Measurements from ENCODE around the gene GADD45B. TPM values are rescaled to one million over a fixed set of nuclear protein-coding genes. Genes with fewer than 3 reads are reported as not detected.
"Not testable (repeated sequence)": the region's sequence is repeated elsewhere in the genome, so short reads cannot be mapped to it uniquely, and the experiment has no call there.

GADD45B gene
- total RNA-seq, 1 experiment from 2014 or later, result 23.8 TPM

GRCh38 chr19:2491130-2491801 lies 15.3 kb downstream of the GADD45B start:
- ChIA-PET CTCF (no interaction called here), POLR2A (interaction anchor here (1.0 kb wide), 1 partner anchor 15 kb away, joined by 3 read pairs; the partner anchor contains the start of gene GADD45B)
- intact Hi-C loops (cut with micrococcal nuclease; ENCODE audit: unreplicated experiment), result no loop called here
- H3K9me3 Mint-ChIP-seq (ENCODE audit: unreplicated experiment), result no peaks in the 10 kb centered on the region
- no peaks in the 10 kb centered on the region for H3K27me3 Mint-ChIP-seq (ENCODE audit: insufficient read depth, unreplicated experiment)
- peaks cover 9% of the 10 kb centered on the region for H3K4me1 Mint-ChIP-seq (ENCODE audit: low read depth, unreplicated experiment)
- no peaks in the 10 kb centered on the region for H3K27me3 ChIP-seq (replicated peaks; ENCODE audit: control insufficient read depth, insufficient read depth, low read length)
- H3K4me3 ChIP-seq (ENCODE audit: low read depth, low read length), result no peak overlapping the region
- no TSS peak for BruUV-seq (replicated peaks)
- no peaks in the 10 kb centered on the region for H3K9me3 ChIP-seq
- H3K4me1 ChIP-seq, result peaks cover 29% of the 10 kb centered on the region
- peaks cover 5% of the 10 kb centered on the region for H3K36me3 Mint-ChIP-seq (ENCODE audit: insufficient read depth, unreplicated experiment)
- peak overlapping the region; percentile 35 for H3K27ac Mint-ChIP-seq (ENCODE audit: unreplicated experiment)
- DNase-seq, result no peak
- TF ChIP-seq CTCF (IDR thresholded peaks at IDR 0.05; ENCODE audit: insufficient read depth in 1 of 2, low read depth in 1 of 2, low read length in 1 of 2, severe bottlenecking in 1 of 2, unreplicated experiment in 1 of 2), result no peak
- H3K36me3 ChIP-seq (ENCODE audit: control insufficient read depth, insufficient read depth, low read length), result no peaks in the 10 kb centered on the region
- no peak overlapping the region for H3K4me3 Mint-ChIP-seq (ENCODE audit: unreplicated experiment)

- CTCF ChIA-PET, result no interaction called here
- H3K4me1 Mint-ChIP-seq (ENCODE audit: low read depth, unreplicated experiment), result peaks cover 9% of the 10 kb centered on the region
- H3K4me1 ChIP-seq, result peaks cover 29% of the 10 kb centered on the region
- no TSS peak for BruUV-seq (replicated peaks)
- intact Hi-C loops (cut with micrococcal nuclease; ENCODE audit: unreplicated experiment), result no loop called here
- H3K9me3 Mint-ChIP-seq (ENCODE audit: unreplicated experiment), result no peaks in the 10 kb centered on the region
- H3K27me3 Mint-ChIP-seq (ENCODE audit: insufficient read depth, unreplicated experiment), result no peaks in the 10 kb centered on the region
- no peak overlapping the region for H3K4me3 Mint-ChIP-seq (ENCODE audit: unreplicated experiment)
- H3K36me3 Mint-ChIP-seq (ENCODE audit: insufficient read depth, unreplicated experiment), result peaks cover 5% of the 10 kb centered on the region
- POLR2A ChIA-PET, result interaction anchor here (3.2 kb wide), 1 partner anchor 17 kb away, joined by 15 read pairs; the partner anchor contains the start of gene GADD45B
- no peaks in the 10 kb centered on the region for H3K27me3 ChIP-seq (replicated peaks; ENCODE audit: control insufficient read depth, insufficient read depth, low read length)
- DNase-seq, result no peak
- no peaks in the 10 kb centered on the region for H3K9me3 ChIP-seq
- H3K27ac Mint-ChIP-seq (ENCODE audit: unreplicated experiment), result peak overlapping the region; percentile 45
- H3K36me3 ChIP-seq (ENCODE audit: control insufficient read depth, insufficient read depth, low read length), result no peaks in the 10 kb centered on the region
- TF ChIP-seq CTCF (IDR thresholded peaks at IDR 0.05; ENCODE audit: insufficient read depth in 1 of 2, low read depth in 1 of 2, low read length in 1 of 2, severe bottlenecking in 1 of 2, unreplicated experiment in 1 of 2), result no peak
- no peak overlapping the region for H3K4me3 ChIP-seq (ENCODE audit: low read depth, low read length)
These were observed 16.9 kb downstream of the GADD45B start for GRCh38 chr19:2492870-2493269.

GRCh38 chr19:2493448-2493847 lies 17.5 kb downstream of the GADD45B start:
- H3K9me3 ChIP-seq; H3K36me3 ChIP-seq (ENCODE audit: control insufficient read depth, insufficient read depth, low read length); H3K27me3 Mint-ChIP-seq (ENCODE audit: insufficient read depth, unreplicated experiment); H3K4me3 ChIP-seq (ENCODE audit: low read depth, low read length); H3K9me3 Mint-ChIP-seq (ENCODE audit: unreplicated experiment); BruUV-seq (replicated peaks); intact Hi-C loops (cut with micrococcal nuclease; ENCODE audit: unreplicated experiment); H3K36me3 Mint-ChIP-seq (ENCODE audit: insufficient read depth, unreplicated experiment); H3K4me3 Mint-ChIP-seq (ENCODE audit: unreplicated experiment); H3K27me3 ChIP-seq (replicated peaks; ENCODE audit: control insufficient read depth, insufficient read depth, low read length); H3K4me1 Mint-ChIP-seq (ENCODE audit: low read depth, unreplicated experiment); DNase-seq; CTCF ChIA-PET; H3K27ac Mint-ChIP-seq (ENCODE audit: unreplicated experiment): not testable (repeated sequence)
- peaks cover 29% of the 10 kb centered on the region for H3K4me1 ChIP-seq
- POLR2A ChIA-PET, result interaction anchor here (3.2 kb wide), 1 partner anchor 17 kb away, joined by 15 read pairs; the partner anchor contains the start of gene GADD45B

All from Caco-2 (cell line).